RWPE2 (cell line): ENCODE data around the gene ZNF438.

Experiments used
- ATAC-seq: fragments of 200-7000 bp; cut with Tn5 transposase; 3 replicates; pipeline ENCODE4 v1.9.1; 2021; ENCODE audit warnings: low read depth
- DNase-seq: peaks from one replicate; pipeline ENCODE4 v3.0.0-alpha.2; 2020; ENCODE audit warnings: low spot score
- H3K27ac ChIP-seq: fragments of 450-650 bp; 2 replicates; pipeline ENCODE4 v1.5.1; 2017; ENCODE audit warnings: mild to moderate bottlenecking; ENCODE audit not compliant: poor library complexity, severe bottlenecking
- H3K27me3 ChIP-seq: fragments of 250-450 bp; sonication (Bioruptor Pico); 2 replicates; pipeline ENCODE4 v1.5.1; 2021; ENCODE audit warnings: mild to moderate bottlenecking, moderate library complexity; ENCODE audit not compliant: insufficient read depth, poor library complexity, severe bottlenecking
- H3K36me3 ChIP-seq: fragments of 250-450 bp; sonication (Bioruptor Pico); 2 replicates; pipeline ENCODE4 v1.5.1; 2020; ENCODE audit warnings: low read depth, mild to moderate bottlenecking, moderate library complexity
- H3K4me1 ChIP-seq: fragments of 250-450 bp; sonication (Bioruptor Pico); 2 replicates; pipeline ENCODE4 v1.5.1; 2021; ENCODE audit warnings: mild to moderate bottlenecking, moderate library complexity; ENCODE audit not compliant: insufficient read depth, poor library complexity, severe bottlenecking
- H3K4me3 ChIP-seq: fragments of 250-450 bp; sonication (Bioruptor Pico); 2 replicates; pipeline ENCODE4 v1.5.1; 2021; ENCODE audit warnings: mild to moderate bottlenecking, moderate library complexity; ENCODE audit not compliant: severe bottlenecking
- H3K9me3 ChIP-seq: fragments of 250-450 bp; sonication (Bioruptor Pico); 2 replicates; pipeline ENCODE4 v1.5.1; 2021; ENCODE audit warnings: mild to moderate bottlenecking, moderate library complexity; ENCODE audit not compliant: severe bottlenecking
- TF ChIP-seq, protein P1 (sequence below): fragments of 450-650 bp; IDR thresholded peaks from one replicate; pipeline ENCODE4 v1.5.1; 2017; ENCODE audit warnings: mild to moderate bottlenecking, moderate library complexity; ENCODE audit not compliant: poor library complexity, severe bottlenecking

The ZNF438 gene

DNA sequence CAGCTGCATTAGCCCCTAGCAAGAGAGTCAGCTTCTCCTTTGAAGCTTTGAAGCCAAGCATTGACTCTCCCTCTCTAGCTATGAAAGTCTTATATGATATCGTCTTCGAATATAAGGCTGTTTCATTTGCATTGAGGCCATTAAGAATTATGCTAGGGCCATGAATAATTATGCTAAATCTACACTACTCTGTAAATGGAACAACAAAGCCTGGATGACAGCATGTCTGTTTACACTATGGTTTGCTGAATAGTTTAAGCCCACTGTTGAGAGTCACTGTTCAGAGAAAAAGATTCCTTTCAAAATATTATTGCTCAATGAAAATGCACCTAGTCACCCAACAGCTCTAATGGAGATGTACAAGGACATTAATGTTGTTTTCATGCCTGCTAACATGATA, 52.8 kb downstream of the ZNF438 start:
- TF ChIP-seq, protein P1, sequence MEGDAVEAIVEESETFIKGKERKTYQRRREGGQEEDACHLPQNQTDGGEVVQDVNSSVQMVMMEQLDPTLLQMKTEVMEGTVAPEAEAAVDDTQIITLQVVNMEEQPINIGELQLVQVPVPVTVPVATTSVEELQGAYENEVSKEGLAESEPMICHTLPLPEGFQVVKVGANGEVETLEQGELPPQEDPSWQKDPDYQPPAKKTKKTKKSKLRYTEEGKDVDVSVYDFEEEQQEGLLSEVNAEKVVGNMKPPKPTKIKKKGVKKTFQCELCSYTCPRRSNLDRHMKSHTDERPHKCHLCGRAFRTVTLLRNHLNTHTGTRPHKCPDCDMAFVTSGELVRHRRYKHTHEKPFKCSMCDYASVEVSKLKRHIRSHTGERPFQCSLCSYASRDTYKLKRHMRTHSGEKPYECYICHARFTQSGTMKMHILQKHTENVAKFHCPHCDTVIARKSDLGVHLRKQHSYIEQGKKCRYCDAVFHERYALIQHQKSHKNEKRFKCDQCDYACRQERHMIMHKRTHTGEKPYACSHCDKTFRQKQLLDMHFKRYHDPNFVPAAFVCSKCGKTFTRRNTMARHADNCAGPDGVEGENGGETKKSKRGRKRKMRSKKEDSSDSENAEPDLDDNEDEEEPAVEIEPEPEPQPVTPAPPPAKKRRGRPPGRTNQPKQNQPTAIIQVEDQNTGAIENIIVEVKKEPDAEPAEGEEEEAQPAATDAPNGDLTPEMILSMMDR: no peak
- H3K4me3 ChIP-seq: no peak overlapping the region
- ATAC-seq: no peak

DNA sequence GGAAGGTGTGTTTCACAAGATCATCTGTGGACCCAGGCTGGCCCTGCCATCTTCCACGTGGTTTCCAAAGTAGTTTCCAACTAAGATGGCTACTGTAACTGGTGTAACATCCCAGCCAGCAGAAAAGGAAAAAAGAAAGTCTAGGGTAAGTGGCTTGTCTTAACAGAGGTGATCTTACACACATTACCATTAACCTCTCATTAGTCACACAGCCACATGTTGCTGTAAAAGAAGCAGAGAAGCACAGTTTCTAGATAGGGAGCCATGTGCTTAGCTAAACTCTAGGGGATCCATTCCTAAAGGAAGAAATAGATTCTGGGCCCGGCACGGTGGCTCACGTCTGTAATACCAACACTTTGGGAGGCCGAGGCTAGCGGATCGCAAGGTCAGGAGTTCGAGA, 54.3 kb downstream of the ZNF438 start:
- Histone ChIP-seq H3K27me3 (no peaks in the 10 kb centered on the region), H3K4me3 (no peak overlapping the region), H3K4me1 (no peaks in the 10 kb centered on the region), H3K36me3 (no peaks in the 10 kb centered on the region), H3K9me3 (peaks cover 2% of the 10 kb centered on the region), H3K27ac (no peak overlapping the region)
- DNase-seq (no peak), ATAC-seq (no peak)
- TF ChIP-seq, protein P1: no peak

More for the DNA sequence above, 52.8 kb downstream of the ZNF438 start:
- Histone ChIP-seq H3K4me1 (no peaks in the 10 kb centered on the region), H3K27ac (no peak overlapping the region), H3K27me3 (no peaks in the 10 kb centered on the region), H3K36me3 (no peaks in the 10 kb centered on the region), H3K9me3 (peaks cover 2% of the 10 kb centered on the region)
- DNase-seq: no peak

DNA sequence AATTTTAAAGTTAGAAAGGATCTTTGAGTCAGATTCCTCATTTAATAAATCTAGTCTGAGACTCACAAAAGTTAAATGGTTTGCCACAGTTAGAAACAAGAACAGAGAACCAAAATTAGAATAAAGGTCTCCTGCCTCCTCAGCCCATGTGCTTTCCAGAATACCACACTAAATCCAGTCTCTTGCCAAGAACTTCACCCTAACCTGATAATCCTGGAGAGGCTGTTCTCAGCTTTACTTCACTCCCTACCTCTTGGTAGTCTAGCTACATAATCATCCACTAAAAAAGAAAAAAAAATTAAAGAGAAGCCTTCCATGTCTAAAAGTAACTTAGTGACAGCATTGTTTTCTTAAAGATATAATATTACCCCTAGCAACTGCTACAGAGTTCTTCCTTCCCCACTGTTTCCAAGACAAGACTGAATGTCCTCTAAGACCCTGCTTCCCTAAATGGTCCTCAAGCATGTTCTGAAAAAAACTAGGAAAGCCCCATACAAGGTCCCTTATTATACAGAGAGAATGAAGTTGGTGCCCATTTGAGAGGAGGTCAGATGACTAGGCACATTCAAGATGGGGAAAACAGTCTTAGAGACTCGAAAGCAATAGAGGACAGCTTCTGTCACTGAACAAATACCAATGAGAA, 56.8 kb downstream of the ZNF438 start:
- ATAC-seq (no peak), DNase-seq (no peak)
- no peaks in the 10 kb centered on the region for H3K4me1 ChIP-seq
- H3K27ac ChIP-seq: no peak overlapping the region
- TF ChIP-seq, protein P1: no peak
- H3K9me3 ChIP-seq: peaks cover 2% of the 10 kb centered on the region
- H3K4me3 ChIP-seq: no peak overlapping the region
- H3K27me3 ChIP-seq: no peaks in the 10 kb centered on the region
- no peaks in the 10 kb centered on the region for H3K36me3 ChIP-seq

DNA sequence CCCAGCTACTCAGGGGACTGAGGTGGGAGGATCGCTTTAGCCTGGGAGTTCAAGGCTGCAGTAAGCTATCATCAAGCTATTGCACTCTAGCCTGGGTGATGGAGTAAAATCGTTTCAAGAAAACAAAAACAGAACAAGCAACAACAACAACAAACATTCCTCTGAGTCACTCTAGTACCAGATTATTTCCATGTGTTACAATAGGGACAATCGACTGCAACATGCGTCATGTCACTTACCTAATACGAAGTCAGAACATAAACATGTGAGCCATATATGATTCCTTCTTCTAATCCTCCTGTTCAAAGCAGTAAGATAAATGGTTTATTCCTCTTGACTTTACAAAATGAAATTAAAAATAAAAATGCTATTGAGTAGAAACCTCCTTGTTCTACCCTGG, 57.3 kb downstream of the ZNF438 start:
- Histone ChIP-seq H3K4me1 (no peaks in the 10 kb centered on the region), H3K4me3 (no peak overlapping the region), H3K27me3 (no peaks in the 10 kb centered on the region), H3K27ac (no peak overlapping the region), H3K36me3 (no peaks in the 10 kb centered on the region), H3K9me3 (peaks cover 2% of the 10 kb centered on the region)
- TF ChIP-seq, protein P1: no peak
- ATAC-seq: no peak
- no peak for DNase-seq

DNA sequence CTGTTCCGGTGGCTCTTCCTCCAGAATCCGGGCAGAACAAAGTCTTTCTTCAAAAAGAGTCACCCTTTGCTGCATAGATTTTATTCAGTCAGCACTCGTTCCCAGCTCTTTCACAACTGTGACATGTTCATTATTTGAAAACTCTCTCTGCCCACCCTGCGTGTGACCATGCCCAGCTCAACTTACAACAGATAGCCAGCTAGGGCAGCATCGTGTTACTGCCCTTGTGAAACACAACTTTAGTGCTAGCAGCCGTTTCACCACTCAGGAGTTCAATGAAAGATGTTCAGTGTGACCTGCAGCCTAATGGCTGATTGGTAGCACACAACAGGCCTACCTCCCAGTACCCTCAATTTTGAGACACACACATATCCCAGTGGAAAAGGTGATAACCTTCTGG, 57.9 kb downstream of the ZNF438 start:
- Histone ChIP-seq H3K27ac (no peak overlapping the region), H3K4me1 (no peaks in the 10 kb centered on the region), H3K27me3 (no peaks in the 10 kb centered on the region), H3K36me3 (no peaks in the 10 kb centered on the region), H3K4me3 (no peak overlapping the region), H3K9me3 (peaks cover 2% of the 10 kb centered on the region)
- TF ChIP-seq, protein P1: no peak
- DNase-seq (no peak), ATAC-seq (no peak)
